Osteocyte (in vitro differentiated cells): Measurements from ENCODE around the gene CARNS1. TPM values are rescaled to one million over a fixed set of nuclear protein-coding genes. Genes with fewer than 3 reads are reported as not detected.
"Not testable (repeated sequence)": the region's sequence is repeated elsewhere in the genome, so short reads cannot be mapped to it uniquely, and the experiment has no call there.

Experiments used
- DNase-seq: peaks from one replicate; pipeline ENCODE4 v3.0.0; 2021; ENCODE audit warnings: mixed read lengths; ENCODE audit not compliant: unreplicated experiment; ENCODE audit errors: extremely low spot score
- H3K27ac Mint-ChIP-seq: one replicate; pipeline ENCODE4 v1.8.0; 2021; ENCODE audit warnings: mild to moderate bottlenecking, mixed read lengths; ENCODE audit not compliant: unreplicated experiment
- H3K27me3 Mint-ChIP-seq: one replicate; pipeline ENCODE4 v1.8.0; 2021; ENCODE audit warnings: mixed read lengths; ENCODE audit not compliant: unreplicated experiment
- H3K36me3 Mint-ChIP-seq: one replicate; pipeline ENCODE4 v1.8.0; 2021; ENCODE audit warnings: mixed read lengths; ENCODE audit not compliant: unreplicated experiment
- H3K4me1 Mint-ChIP-seq: one replicate; pipeline ENCODE4 v1.8.0; 2021; ENCODE audit warnings: mixed read lengths; ENCODE audit not compliant: unreplicated experiment
- H3K4me3 Mint-ChIP-seq: one replicate; pipeline ENCODE4 v1.8.0; 2021; ENCODE audit warnings: mild to moderate bottlenecking, moderate library complexity, mixed read lengths; ENCODE audit not compliant: unreplicated experiment
- H3K9me3 Mint-ChIP-seq: one replicate; pipeline ENCODE4 v1.8.0; 2021; ENCODE audit warnings: mixed read lengths; ENCODE audit not compliant: unreplicated experiment
- CTCF ChIP-seq: fragments of 200-600 bp; sonication (generic); IDR thresholded peaks from 2 replicates; pipeline ENCODE4 v1.5.0; 2021; ENCODE audit warnings: antibody characterized with exemption, mild to moderate bottlenecking, moderate library complexity
- total RNA-seq: library from RNA; stranded (reverse); gene quantifications from 2 replicates; pipeline ENCODE4 v1.2.1, GENCODE V29; 2021

CARNS1 gene
- total RNA-seq, 1 donor from 2014 or later = 0.27 TPM

GRCh38 chr11:67463186-67463585 lies 47.7 kb downstream of the CARNS1 start:
- TF ChIP-seq CTCF = no peak
- H3K4me3 Mint-ChIP-seq = peak overlapping the region; percentile 32
- DNase-seq = no peak
- no peaks in the 10 kb centered on the region for H3K9me3 Mint-ChIP-seq
- H3K4me1 Mint-ChIP-seq = peaks cover 22% of the 10 kb centered on the region
- no peaks in the 10 kb centered on the region for H3K36me3 Mint-ChIP-seq
- no peak overlapping the region for H3K27ac Mint-ChIP-seq
- H3K27me3 Mint-ChIP-seq = no peaks in the 10 kb centered on the region

GRCh38 chr11:67463680-67464410 lies 48.4 kb downstream of the CARNS1 start:
- H3K9me3 Mint-ChIP-seq = no peaks in the 10 kb centered on the region
- peaks cover 26% of the 10 kb centered on the region for H3K4me1 Mint-ChIP-seq
- TF ChIP-seq CTCF = no peak
- DNase-seq = no peak
- no peaks in the 10 kb centered on the region for H3K27me3 Mint-ChIP-seq
- H3K27ac Mint-ChIP-seq = peak overlapping the region; percentile 64
- H3K4me3 Mint-ChIP-seq = peak overlapping the region; percentile 80
- H3K36me3 Mint-ChIP-seq = no peaks in the 10 kb centered on the region

- H3K27ac Mint-ChIP-seq = peak overlapping the region; percentile 76
- no peak for TF ChIP-seq CTCF
- H3K4me3 Mint-ChIP-seq = peak overlapping the region; percentile 80
- H3K9me3 Mint-ChIP-seq = no peaks in the 10 kb centered on the region
- H3K4me1 Mint-ChIP-seq = peaks cover 30% of the 10 kb centered on the region
- H3K27me3 Mint-ChIP-seq = no peaks in the 10 kb centered on the region
- DNase-seq = peak; percentile 92
- H3K36me3 Mint-ChIP-seq = no peaks in the 10 kb centered on the region
These were observed 49.1 kb downstream of the CARNS1 start for GRCh38 chr11:67464411-67465188.

GRCh38 chr11:67465189-67465510 lies 49.7 kb downstream of the CARNS1 start:
- H3K4me1 Mint-ChIP-seq = peaks cover 33% of the 10 kb centered on the region
- no peak for DNase-seq
- H3K4me3 Mint-ChIP-seq = peak overlapping the region; percentile 80
- no peak for TF ChIP-seq CTCF
- H3K27ac Mint-ChIP-seq = peak overlapping the region; percentile 76
- H3K9me3 Mint-ChIP-seq = no peaks in the 10 kb centered on the region
- no peaks in the 10 kb centered on the region for H3K27me3 Mint-ChIP-seq
- H3K36me3 Mint-ChIP-seq = no peaks in the 10 kb centered on the region

- H3K36me3 Mint-ChIP-seq, DNase-seq, H3K9me3 Mint-ChIP-seq, H3K27me3 Mint-ChIP-seq: not testable (repeated sequence)
- peaks cover 33% of the 10 kb centered on the region for H3K4me1 Mint-ChIP-seq
- peak overlapping the region; percentile 80 for H3K4me3 Mint-ChIP-seq
- H3K27ac Mint-ChIP-seq = peak overlapping the region; percentile 76
These were observed 50.1 kb downstream of the CARNS1 start for GRCh38 chr11:67465530-67465929.
